GM21515 (cell line): ENCODE results near the gene EPS8L2.
"Not testable (repeated sequence)": the region's sequence is repeated elsewhere in the genome, so short reads cannot be mapped to it uniquely, and the experiment has no call there.

ENCODE experiments used
- ATAC-seq: cut with Tn5 transposase; IDR thresholded peaks from one replicate; pipeline ENCODE4 v1.9.1; 2021; ENCODE audit not compliant: unreplicated experiment

Gene EPS8L2

DNA sequence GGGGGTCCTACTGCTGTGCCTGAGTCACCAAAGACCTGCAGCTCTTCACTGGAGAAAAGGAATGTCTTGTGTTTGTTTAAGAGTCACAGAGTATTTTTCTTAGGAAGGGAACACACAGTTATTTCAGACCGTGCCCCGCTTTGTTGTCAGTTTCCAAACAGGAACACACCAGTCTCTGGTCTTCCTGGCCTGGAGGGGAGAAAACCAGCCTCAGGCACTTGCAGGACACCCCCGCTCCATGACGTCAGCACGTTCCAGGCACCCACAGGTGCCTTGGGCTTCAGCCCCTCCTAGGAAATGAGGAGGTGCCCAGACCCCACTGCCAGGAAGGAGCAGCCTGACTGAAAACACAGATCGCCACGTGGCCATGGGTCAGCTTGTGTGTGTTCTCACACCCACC is 16.4 kb upstream of the EPS8L2 start:
- no peak for ATAC-seq

DNA sequence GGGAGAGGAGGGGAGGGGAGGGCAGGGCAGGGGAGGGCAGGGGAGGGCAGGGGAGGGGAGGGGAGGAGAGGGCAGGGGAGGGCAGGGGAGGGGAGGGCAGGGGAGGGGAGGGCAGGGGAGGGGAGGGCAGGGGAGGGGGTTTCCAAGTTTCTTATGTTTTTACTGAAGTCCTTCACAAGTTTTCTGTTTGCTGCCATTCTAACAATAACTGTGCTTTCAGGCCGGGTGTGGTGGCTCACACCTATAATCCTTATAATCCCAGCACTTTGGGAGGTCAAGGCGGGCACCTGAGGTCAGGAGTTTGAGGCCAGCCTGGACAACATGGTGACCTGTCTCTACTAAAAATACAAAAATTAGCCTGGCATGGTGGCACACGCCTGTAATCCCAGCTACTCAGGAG is 15.8 kb upstream of the EPS8L2 start:
- ATAC-seq: not testable (repeated sequence)

DNA sequence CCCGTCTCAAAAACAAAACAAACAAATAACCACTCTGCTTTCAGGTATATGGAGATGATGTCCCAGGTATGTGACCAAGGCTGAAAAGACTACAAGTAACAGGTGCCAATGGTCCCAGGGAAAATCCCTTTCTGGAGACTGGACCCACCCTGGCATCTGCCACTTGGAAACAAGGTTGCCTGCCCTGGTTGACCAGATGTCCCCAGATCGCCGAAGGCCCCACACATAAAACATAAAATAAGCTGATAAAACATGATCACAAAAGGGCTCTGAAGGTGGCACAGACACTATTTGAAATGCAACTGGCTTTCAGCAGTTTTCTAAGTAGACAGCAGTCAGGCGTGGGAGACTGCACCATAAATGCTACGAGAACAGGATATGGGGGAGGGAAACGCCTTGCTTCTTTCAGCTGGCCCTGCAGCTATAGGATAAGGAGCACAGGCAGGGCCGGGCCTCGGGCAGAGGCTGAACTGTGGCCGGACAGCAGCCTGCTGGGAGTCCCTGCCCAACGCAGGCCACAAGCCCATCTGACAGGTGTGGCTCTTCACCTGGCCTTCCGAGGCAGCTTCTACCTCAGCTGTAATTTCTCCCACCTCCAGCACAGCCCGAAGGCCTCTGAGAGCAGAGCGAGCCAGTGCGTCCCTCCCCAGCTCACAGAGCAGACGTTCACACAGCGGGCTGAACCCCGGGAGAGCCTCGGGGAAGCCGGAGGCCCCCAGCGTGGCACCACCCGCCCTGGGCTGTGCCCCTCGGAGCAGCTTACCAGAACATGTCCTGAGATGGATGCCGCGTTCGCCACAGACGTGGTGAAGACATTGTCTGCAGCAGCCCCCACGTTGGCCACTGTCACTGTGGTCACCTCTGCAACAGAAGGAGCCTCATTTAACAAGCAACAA is 15.0 kb upstream of the EPS8L2 start:
- ATAC-seq: no peak

DNA sequence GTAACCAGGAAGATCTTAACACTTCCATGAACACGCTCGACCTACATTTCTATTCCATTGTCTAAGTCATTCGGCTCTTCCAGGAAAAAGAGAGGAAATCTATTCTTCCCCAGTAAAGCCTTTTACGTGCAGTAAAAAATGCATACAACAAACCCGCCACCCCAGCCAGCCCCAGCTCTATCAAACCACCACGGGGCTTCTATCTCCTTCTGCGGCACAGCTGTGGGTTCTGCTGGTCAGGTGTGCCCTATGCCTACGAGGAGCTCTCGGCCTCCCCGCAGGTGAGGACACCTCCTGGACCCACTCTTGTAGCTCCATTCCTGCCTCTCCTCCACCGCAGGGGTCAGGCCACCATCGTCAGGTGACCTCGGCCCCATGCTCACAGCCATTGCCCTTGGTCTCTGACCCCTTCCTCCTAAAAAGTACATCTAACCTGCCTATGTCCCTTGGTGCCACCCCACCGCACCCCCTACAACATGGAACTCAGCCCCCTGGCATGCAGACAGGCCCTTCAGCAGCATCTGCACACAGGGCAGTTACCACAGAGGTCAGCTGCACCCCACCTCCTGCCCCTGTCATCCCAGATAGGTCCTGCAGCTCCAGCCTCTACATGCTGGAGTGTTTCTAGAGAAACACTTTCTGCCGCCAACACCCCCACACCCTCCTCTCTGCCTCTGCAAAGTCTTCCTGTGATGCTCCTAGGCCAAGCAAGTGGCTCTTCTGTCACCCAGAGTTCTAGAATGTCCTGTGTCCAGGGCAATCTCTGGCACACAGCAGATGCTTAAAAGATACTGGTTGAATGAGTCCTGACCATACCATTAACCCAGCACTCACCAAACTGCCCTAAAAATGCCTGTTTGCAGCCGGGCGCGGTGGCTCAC is 14.1 kb upstream of the EPS8L2 start:
- ATAC-seq: no peak

DNA sequence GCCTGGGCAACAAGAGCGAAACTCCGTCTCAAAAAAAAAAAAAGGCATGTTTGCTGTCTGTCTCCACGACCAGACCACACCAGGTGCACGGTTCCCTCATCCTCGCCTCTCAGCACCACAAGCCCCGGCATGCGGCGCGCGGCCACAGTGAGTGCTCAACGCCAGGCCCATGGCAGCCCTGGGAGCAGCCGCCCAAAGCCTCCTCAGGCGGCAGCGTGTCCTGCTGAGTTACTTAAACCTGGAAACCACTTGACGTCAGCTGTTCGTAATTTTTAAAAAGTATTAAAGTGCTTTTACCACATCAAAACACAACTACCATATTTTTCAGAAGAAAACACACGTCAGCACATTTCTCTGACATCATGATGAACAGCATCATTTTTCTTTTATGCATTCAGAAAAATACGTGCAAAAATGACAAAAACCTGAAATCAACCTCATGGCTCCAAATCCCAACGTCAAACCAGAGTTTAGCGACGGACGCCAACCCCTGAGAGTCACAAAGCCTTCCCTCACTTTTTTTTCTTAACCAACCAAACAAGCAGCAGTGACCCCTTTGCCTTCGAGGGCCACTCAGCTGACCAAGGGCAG is 13.1 kb upstream of the EPS8L2 start:
- no peak for ATAC-seq

DNA sequence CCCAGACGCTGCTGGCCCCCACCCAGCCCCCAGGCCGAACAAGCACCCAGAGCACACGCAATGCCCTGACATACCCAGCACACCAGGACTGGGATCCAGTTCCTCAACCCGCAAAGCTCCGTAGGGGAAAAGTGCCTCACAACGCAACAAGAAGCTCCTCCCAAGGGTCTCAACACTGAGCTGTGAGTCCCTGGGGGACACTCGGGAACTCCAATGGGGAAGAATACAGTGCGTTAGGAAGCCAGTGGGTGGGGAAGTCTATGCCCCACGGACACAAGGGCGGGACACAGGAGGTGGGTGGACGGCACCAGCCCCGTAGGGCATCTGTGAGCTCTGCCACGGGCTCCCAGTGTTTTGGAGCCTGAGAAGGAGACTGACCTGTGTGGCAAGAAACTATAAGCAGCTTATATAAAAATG is 12.6 kb upstream of the EPS8L2 start:
- no peak for ATAC-seq

DNA sequence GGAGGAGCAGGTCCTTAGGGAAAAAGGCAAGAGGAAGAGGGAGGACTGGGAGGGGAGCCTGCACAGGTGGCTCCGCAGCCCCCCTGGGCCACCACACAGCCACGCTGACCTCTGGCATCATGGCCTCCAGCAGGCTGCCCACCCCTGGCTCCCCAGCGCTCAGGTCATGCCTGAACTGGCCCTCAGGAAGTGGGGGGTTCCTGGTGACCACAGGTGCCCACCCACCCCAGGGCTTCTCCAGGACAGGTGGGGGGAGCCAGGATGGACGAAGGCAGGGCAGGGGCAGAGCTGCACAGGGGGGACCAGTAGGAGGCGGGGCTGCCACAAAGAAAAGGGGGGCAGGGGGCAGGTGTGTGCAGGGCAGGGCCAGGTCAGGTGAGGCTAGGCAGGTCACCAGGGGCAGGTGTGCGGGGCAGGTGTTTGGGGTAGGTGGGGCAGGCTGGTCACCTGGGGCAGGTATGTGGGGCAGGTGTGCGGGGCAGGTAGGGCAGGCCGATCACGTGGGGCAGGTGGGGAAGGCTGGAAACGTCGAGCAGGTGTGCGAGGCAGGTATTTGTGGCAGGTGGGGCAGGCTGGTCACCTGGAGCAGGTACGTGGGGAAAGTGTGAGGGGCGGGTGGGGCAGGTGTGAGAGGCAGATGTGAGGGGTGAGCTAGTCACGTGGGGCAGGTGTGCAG is 12.0 kb upstream of the EPS8L2 start:
- no peak for ATAC-seq

DNA sequence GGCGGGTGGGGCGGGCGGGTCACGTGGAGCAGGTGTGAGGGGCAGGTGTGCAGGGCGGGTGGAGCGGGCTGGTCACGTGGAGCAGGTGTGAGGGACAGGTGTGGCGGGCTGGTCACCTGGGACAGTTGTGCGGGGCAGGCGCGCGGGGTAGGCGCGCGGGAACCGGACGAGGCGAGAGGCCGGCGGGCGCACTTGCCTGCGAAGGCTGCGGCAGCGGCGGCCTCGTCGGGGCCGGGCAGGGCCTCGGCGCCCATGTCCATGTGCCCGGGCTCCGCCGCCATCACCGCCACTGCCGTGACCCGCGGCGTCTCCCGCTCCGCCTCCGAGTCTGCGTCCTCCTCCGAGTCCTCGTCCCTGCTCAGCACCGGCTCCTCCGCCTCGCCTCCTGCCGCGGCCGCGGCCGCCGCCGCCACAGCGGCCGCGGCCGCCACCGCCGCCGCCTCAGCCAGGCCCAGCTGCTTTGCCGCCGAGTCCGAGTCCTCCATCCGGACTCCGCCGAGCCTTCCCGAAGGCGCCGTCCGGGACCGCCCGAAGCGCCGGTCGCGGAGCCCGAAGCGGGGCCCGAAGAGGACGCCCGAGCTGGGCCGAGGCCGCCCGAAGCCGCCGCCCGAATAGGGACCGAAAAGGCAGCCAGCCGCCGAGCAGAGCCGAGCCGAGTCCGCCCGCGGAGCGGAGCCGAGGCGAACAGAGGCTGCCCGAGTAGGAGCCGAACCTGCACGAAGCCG is 11.3 kb upstream of the EPS8L2 start, which contains the start of gene DEAF1:
Gene DEAF1, minus strand, starts transcription at position 660 of the 725 bp plus-strand sequence. Its CDS starts 175 bp downstream, at position 485.
- ATAC-seq: peak; percentile 75

DNA sequence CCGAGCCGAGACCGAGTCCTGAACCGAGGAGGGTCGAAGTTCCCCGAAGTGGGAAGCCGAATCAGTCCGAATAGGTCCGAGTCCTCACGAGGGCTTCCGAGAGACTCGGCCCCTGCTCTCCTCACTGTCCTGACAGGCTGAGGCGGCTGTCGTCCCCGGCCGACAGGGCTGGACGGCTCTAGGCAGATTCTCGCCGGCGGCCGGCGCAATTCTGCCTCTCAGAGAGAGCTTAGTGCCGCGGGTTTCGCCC is 10.8 kb upstream of the EPS8L2 start:
- no peak for ATAC-seq

DNA sequence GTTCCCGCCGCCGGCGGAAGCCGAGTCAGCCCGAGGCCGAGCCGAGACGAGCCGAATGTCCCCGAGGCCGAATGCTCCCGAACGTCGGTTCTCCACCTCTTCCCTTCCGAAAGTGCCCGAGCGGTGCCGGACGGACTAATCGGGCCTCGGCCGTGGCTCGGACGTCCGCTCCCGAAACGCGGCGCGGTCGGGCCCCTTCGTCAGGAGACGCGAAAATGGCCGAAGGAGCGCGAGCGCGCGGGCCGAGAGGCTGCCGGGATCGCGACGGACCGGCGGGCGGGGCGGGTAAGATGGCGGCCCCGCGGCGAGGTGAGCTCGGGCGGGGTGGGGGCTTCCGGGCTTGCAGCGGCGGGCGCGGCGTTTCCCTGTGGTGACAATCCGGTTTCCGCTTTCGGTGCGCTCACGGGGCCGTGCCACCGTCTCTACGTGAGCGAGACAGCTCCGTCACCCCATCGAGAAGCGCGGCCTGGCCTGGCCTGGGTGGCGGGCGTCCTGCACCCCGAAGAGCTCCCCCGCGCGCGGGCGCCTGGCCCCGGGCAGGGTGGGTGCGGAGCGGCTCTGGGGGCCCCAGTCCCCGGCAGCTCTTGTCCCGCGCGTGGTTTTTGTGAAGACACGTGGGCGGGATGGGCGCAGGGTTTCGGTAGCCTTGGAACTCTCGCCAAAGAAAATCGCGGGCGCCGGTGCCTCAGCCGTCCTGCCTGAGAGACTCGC is 10.3 kb upstream of the EPS8L2 start, which contains the start of gene TMEM80:
Gene TMEM80, plus strand, starts transcription at position 279 of the 711 bp plus-strand sequence. Its CDS starts 12 bp downstream, at position 291.
- peak; percentile 72 for ATAC-seq

DNA sequence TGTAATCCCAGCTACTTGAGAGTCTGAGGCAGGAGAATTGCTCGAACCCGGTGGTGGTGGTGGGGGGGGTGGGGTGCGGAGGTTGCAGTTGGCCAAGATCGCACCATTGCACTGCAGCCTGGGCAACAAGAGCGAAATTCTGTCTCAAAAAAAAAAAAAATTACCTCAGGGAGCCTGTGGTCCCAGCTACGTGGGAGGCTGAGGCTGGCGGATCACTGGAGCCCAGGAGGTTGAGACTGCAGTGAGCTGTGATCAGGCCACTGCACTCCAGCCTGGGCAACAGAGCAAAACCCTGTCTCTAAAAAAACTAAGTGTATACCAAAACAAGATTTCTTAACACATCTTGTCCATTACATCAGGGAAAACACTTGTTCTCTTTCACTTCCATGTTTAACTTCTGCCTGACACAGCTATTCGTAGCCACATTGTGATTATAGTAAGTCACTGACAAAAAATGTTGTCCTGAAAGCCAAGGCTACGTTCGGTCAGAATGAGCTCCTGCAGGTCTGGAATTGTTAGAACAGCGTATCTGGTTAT is 9.0 kb upstream of the EPS8L2 start:
- no peak for ATAC-seq

DNA sequence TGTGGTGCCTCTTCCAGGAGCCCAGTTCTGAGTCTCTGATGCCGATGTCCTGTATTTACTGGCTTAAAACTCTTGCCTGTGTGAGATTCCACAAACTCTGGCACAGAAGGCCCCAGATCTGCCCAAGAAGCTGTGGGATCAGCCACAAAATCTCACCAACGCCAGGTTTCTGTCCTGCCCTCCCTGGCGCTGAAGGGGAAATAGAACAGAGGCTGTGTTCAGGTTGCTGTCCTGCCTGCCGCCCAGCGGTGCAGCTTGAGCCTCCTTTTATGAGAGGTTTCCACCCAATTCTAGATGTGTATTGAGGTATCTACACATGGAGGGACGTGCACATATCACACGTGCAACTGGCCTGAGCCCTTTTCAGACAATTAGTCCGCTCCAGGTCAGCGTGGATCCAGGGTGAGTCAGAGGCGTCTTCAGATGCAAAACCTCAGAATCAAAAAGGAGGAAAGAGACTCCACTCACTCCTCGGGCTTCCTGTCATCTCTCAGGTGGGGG is 8.2 kb upstream of the EPS8L2 start:
- ATAC-seq: no peak

DNA sequence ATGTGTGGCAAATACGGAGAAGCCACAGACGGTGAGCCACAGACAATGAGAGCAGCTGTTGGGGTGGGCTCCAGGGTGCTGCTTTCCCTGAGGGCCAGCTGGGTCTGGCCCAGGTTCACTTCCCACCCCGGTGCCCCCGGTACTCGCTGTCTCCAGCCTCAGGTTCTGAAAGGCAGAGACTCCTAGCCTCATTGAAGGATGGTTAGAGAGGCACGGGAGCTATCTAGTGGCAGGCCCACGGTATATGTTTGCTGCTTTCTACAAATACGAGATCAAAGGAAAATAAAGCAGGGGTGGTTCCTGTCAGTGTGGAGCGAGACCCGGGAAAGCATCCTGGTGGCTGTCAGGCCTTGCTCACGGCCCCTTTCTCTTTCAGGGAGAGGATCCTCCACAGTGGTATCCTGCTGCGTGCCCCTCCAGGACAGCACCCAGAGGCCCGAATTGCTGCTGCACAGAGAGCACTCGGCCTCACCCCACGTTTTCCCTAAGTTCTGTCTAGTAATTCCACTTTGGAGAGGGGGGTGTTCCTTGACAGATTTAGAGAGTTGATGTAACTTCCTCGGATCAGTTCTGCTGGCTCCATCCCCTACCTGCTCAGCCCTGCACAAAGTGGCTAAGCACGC is 7.4 kb upstream of the EPS8L2 start:
- ATAC-seq: no peak

DNA sequence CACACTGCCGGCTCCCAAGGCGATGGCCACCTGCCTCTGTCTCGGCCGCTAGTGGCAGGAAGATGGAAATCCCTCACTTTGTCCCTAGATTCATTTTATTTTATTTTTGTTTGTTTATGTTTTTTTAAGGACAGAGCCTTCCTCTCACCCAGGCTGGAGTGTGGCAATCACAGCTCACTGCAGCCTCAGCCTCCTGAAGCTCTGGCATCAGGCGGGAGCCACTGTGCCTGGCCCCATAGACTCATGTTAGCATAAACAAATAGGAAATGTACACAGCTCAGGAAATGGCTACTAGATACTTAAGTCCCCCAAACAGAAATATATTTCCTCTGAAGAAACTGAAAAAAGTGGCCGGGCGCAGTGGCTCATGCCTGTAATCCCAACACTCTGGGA is 6.9 kb upstream of the EPS8L2 start:
- no peak for ATAC-seq

DNA sequence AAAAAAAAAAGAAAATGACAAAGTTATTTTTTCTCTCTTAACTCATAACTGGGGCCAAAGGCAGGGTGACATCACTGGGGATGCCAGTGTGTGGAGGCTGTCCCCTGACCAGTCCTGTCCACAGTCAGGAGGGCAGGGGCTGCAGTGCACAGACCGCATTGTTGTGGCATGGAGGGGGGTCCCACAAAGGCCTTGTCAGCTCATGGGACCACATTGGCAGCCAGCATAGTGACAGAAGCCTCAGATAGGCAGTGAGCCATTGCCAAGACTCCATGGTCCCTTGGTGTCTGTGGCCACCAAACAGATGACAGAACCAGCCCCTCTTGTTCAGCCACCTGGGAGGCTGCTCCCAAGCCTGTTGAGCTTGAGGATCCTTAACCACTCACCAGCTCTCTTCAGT is 6.3 kb upstream of the EPS8L2 start:
- ATAC-seq: no peak

DNA sequence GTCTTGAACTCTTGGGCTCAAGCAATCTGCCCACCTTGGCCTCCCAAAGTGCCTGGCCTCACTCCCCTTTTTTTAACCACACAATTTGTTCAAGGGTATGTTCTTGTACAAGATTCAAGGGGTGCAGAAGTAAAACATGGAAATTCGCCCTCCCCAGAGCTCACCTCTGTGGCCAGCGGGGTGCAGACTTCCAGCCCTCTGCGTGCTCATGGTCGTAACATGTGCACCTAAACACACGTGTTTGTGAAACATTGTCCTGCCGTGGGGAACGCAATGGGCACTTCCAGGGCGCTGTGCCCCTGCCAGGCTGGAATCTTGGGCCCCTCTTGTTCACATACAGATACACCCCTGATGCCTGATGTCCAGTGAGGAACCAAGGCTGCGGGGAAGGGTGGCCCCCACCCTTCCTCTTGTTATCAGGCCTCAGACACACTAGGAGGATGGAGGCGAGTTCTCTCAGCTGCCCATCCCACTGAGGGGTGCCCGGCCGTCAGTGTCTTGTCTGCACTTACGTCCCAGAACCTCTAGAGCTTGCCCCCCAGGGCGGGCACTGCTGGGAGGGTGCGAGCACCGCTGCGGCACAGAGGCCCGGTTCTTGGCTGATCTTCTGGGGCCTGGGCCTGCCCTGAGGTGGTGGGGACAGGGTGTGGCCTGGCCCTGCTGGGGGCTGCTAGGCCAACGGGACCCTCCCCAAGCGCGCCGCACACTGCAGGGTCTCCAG is 4.1 kb upstream of the EPS8L2 start:
- ATAC-seq: no peak

DNA sequence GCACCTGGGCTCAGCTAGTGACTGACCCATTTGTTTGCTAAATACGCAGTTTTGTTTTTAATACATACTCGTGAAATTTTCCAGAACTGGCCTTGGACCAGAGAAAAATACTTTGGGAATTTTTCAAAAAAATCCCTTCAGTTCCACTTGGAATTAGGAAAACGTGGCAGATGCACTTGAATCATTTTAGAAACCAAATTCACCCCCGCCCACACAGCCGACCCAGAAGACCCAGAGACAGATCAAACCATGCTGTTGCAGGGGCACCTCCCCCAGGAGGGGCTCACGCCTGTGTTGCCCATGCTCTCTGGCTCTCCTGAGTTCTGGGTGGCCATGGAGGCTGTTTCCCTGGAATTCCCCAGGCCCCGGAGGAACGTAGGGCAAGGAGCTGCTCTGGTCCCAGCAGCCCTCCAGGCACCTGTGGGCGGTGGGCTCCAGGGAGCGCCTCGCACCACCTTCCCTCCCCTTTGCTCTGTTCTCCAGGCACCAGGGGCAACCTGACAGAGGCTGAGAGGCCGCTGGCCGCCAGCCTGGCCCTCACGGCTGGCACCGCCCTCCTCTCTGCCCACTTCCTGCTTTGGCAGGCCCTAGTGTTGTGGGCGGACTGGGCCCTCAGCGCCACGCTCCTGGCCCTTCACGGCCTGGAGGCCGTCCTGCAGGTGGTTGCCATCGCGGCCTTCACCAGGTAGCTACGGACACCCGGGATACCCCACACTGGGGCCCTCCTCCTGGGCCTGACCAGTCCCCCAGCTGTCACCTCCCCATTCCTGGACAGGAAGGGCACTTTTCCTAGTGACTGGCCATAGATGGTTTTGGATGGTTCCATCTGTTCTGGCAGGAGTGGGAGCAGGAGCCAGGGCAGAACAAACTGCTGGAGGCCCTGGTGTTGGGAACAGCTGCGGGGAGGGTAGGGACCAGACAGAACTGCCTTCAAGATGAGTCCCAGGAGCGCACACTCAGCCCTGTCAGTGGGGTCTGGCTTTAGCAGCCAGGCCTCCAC is 3.3 kb upstream of the EPS8L2 start:
- no peak for ATAC-seq
